ENCODE measurements around the gene UBTD1. TPM values are rescaled to one million over a fixed set of nuclear protein-coding genes. Genes with fewer than 3 reads are reported as not detected.
A peak's percentile ranks its signal among the peaks of the same experiment; 100 is the strongest.

Gene UBTD1
- total RNA-seq, 1 experiment from 2014 or later, result 19.0 TPM

DNA sequence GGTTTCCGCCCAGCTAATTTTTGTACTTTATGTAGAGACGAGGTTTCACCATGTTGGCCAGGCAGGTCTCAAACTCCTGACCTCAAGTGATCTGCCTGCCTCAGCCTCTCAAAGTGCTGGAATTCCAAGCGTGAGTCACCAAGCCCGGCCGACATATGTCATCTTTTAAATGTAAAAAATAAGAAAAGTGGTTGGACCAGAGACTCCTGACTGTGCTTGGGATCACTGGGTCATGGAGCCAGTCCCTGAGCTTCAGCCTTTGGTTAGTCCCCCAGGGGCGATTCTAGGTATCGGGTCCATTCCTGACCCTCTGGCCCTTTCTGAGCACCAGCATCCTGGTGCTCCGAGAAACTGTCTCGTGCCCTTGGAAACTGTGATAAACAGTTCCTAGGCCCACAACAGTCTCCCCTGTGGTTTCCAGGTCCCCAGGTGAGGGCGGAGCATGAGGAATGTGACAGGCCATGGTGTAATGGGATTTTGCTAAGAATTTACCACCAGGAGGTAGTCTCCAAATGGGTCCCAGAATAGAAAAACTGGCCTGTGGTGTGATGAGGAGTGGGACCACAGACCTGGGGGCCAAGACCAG is 32.8 kb downstream of the UBTD1 start:
- Histone ChIP-seq H3K18ac (ENCODE audit: insufficient read length, low read depth, low read length) (peak overlapping the region; percentile 78), H2AFZ (ENCODE audit: low read length) (no peak overlapping the region), H4K5ac (ENCODE audit: insufficient read length, low read depth, low read length) (no peak overlapping the region), H4K20me1 (ENCODE audit: control insufficient read depth, insufficient read depth, insufficient read length) (no peaks in the 10 kb centered on the region), H3K4me1 (ENCODE audit: insufficient read depth, low read length) (no peaks in the 10 kb centered on the region), H3K79me1 (ENCODE audit: insufficient read depth, low read depth, low read length, poor library complexity, severe bottlenecking) (no peaks in the 10 kb centered on the region), H3K9me3 (ENCODE audit: control insufficient read depth, low read depth, low read length) (no peaks in the 10 kb centered on the region), H3K79me2 (ENCODE audit: insufficient read depth, low read length) (no peaks in the 10 kb centered on the region), H3K4ac (ENCODE audit: low read depth, low read length) (no peak overlapping the region; the same call in 1 of the 2 replicates), H4K8ac (replicated peaks; ENCODE audit: insufficient read length, low read depth, low read length) (no peak overlapping the region), H3K4me2 (ENCODE audit: insufficient read depth, insufficient read length, low read length) (no peak overlapping the region), H3K23me2 (ENCODE audit: insufficient read length, low read depth, low read length, poor library complexity, severe bottlenecking) (no peaks in the 10 kb centered on the region), H2BK20ac (ENCODE audit: low read depth, low read length, poor library complexity, severe bottlenecking) (no peak overlapping the region), H3K27ac (ENCODE audit: insufficient read length, low read depth, low read length) (no peak overlapping the region), H3K27me3 (ENCODE audit: insufficient read depth, low read length) (no peaks in the 10 kb centered on the region), H2BK12ac (ENCODE audit: insufficient read length, low read depth, low read length) (peak overlapping the region; percentile 67), H2BK120ac (ENCODE audit: low read depth, low read length, poor library complexity, severe bottlenecking) (no peak overlapping the region), H3K56ac (ENCODE audit: insufficient read length, low read depth, low read length) (no peak overlapping the region), H3K23ac (ENCODE audit: insufficient read length, low read depth, low read length) (no peak overlapping the region), H3K14ac (ENCODE audit: insufficient read depth, low read length) (peak overlapping the region; percentile 87), H2BK15ac (ENCODE audit: low read depth, low read length) (no peak overlapping the region), H3K9ac (ENCODE audit: extremely low read depth, insufficient read length, low read length) (peak overlapping the region; percentile 8), H2BK5ac (ENCODE audit: insufficient read length, low read length) (peak overlapping the region; percentile 26), H3T11ph (ENCODE audit: low read length) (no peak overlapping the region), H2AK5ac (ENCODE audit: insufficient read length, low read length) (no peak overlapping the region), H4K91ac (ENCODE audit: insufficient read length, low read depth, low read length) (no peak overlapping the region)
- peak overlapping the region in 2 of 3 experiments; percentile 25 to 86; a peak in 4 of 7 replicates for H3K27ac Mint-ChIP-seq
- H3K4me1 Mint-ChIP-seq, result peaks cover 11 to 24% of the 10 kb centered on the region in 2 experiments
- DNase-seq, result peak; percentile 46
- peaks cover 14 to 18% of the 10 kb centered on the region in 2 experiments for H3K9me3 Mint-ChIP-seq
- no CpG with 5 or more reads among the region's 10 CpGs for WGBS (ENCODE audit: extremely low coverage, insufficient read length, low lambda C conversion rate)
- TF ChIP-seq, protein P1, sequence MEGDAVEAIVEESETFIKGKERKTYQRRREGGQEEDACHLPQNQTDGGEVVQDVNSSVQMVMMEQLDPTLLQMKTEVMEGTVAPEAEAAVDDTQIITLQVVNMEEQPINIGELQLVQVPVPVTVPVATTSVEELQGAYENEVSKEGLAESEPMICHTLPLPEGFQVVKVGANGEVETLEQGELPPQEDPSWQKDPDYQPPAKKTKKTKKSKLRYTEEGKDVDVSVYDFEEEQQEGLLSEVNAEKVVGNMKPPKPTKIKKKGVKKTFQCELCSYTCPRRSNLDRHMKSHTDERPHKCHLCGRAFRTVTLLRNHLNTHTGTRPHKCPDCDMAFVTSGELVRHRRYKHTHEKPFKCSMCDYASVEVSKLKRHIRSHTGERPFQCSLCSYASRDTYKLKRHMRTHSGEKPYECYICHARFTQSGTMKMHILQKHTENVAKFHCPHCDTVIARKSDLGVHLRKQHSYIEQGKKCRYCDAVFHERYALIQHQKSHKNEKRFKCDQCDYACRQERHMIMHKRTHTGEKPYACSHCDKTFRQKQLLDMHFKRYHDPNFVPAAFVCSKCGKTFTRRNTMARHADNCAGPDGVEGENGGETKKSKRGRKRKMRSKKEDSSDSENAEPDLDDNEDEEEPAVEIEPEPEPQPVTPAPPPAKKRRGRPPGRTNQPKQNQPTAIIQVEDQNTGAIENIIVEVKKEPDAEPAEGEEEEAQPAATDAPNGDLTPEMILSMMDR (conservative IDR thresholded peaks at IDR 0.05), result no peak; the same call in 2 of the 3 replicates
- no peaks in the 10 kb centered on the region; the same call in 1 of the 2 replicates for H3K27me3 Mint-ChIP-seq (ENCODE audit: low read depth)
- H3K4me3 Mint-ChIP-seq, result peak overlapping the region in 1 of 2 experiments; percentile 13; a peak in 1 of 5 replicates
- peaks cover 4 to 9% (median 7%) of the 10 kb centered on the region in 3 experiments for H3K36me3 Mint-ChIP-seq (ENCODE audit: insufficient read depth in 1 of 3, low read depth in 3 of 3)
